Measurements from ENCODE around the gene LAMA3.
A peak's percentile ranks its signal among the peaks of the same experiment; 100 is the strongest.

The LAMA3 gene

DNA sequence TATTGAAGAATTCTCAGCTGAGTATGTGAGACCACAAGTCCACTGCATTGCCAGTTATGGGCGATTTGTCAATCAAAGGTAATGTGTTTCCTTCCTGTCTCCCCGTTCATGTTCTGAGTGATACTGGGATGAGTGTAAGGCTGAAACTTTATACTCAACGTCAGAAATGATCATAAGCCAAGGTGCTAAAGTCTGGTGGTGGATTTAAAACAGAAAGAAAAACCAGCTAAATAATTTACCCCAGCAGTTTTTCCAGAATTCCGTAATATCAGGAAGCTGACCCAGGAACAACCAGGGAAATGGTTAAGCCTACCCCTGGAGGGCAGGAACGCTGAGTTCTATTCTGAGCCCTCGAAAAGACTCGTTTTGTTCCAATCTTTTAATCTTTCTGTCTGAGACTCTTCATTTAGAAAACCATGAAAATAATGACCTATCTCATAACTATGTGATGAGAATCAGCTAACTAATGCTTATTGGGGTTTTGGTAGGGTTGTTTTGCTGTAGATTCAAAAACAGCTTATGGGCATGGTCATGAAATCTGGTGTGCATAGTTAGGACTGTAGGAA lies 149.6 kb downstream of the LAMA3 start:
- DNase-seq: no peak
- no peaks in the 10 kb centered on the region for H3K27me3 ChIP-seq

DNA sequence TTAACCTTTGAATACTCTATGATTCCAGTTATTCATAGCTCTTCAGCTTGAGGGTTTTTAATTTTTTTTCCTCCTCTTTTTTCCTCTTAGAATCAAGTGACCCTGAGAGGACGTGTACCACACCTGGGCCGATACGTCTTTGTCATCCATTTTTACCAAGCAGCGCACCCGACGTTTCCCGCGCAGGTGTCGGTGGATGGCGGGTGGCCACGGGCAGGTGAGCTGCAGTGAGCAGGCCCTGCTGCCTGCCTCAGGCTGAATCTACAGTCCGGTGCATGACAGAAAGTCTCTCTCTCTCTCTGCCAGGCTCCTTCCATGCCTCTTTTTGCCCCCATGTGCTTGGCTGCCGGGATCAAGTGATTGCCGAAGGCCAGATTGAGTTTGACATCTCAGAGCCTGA lies 153.1 kb downstream of the LAMA3 start:
- intact Hi-C loops (cut with DNase I; ENCODE audit: low total_unique reads): no loop called here
- H3K9me3 ChIP-seq: no peaks in the 10 kb centered on the region
- H3K4me1 ChIP-seq: peaks cover 0 to 14% (median 0%) of the 10 kb centered on the region in 4 donors
- DNase-seq: no peak
- H3K27me3 ChIP-seq: no peaks in the 10 kb centered on the region
- TF ChIP-seq, protein P1, sequence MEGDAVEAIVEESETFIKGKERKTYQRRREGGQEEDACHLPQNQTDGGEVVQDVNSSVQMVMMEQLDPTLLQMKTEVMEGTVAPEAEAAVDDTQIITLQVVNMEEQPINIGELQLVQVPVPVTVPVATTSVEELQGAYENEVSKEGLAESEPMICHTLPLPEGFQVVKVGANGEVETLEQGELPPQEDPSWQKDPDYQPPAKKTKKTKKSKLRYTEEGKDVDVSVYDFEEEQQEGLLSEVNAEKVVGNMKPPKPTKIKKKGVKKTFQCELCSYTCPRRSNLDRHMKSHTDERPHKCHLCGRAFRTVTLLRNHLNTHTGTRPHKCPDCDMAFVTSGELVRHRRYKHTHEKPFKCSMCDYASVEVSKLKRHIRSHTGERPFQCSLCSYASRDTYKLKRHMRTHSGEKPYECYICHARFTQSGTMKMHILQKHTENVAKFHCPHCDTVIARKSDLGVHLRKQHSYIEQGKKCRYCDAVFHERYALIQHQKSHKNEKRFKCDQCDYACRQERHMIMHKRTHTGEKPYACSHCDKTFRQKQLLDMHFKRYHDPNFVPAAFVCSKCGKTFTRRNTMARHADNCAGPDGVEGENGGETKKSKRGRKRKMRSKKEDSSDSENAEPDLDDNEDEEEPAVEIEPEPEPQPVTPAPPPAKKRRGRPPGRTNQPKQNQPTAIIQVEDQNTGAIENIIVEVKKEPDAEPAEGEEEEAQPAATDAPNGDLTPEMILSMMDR (IDR thresholded peaks at IDR 0.05): no peak
- H3K36me3 ChIP-seq: peaks cover 0 to 26% (median 22%) of the 10 kb centered on the region in 3 donors
- no peak overlapping the region for H3K27ac ChIP-seq
- no peak overlapping the region for H3K4me3 ChIP-seq

More for the DNA sequence above, 149.6 kb downstream of the LAMA3 start:
- H3K4me1 ChIP-seq: peaks cover 0 to 26% (median 0%) of the 10 kb centered on the region in 4 donors
- H3K27ac ChIP-seq: peak overlapping the region; percentile 53 to 65
- H3K4me3 ChIP-seq: no peak overlapping the region
- TF ChIP-seq, protein P1 (IDR thresholded peaks at IDR 0.05): no peak
- H3K9me3 ChIP-seq: no peaks in the 10 kb centered on the region
- intact Hi-C loops (cut with DNase I; ENCODE audit: low total_unique reads): no loop called here
- H3K36me3 ChIP-seq: peaks cover 0 to 5% (median 0%) of the 10 kb centered on the region in 3 donors

- Histone ChIP-seq H3K27ac (no peak overlapping the region), H3K9me3 (no peaks in the 10 kb centered on the region), H3K36me3 (peaks cover 0 to 34% (median 31%) of the 10 kb centered on the region in 3 donors), H3K4me3 (no peak overlapping the region), H3K4me1 (no peaks in the 10 kb centered on the region), H3K27me3 (no peaks in the 10 kb centered on the region)
- intact Hi-C loops (cut with DNase I; ENCODE audit: low total_unique reads): no loop called here
- TF ChIP-seq, protein P1 (IDR thresholded peaks at IDR 0.05): no peak
- no peak for DNase-seq
Observed at GRCh38 chr18:23844991-23845680, 155.9 kb downstream of the LAMA3 start.

DNA sequence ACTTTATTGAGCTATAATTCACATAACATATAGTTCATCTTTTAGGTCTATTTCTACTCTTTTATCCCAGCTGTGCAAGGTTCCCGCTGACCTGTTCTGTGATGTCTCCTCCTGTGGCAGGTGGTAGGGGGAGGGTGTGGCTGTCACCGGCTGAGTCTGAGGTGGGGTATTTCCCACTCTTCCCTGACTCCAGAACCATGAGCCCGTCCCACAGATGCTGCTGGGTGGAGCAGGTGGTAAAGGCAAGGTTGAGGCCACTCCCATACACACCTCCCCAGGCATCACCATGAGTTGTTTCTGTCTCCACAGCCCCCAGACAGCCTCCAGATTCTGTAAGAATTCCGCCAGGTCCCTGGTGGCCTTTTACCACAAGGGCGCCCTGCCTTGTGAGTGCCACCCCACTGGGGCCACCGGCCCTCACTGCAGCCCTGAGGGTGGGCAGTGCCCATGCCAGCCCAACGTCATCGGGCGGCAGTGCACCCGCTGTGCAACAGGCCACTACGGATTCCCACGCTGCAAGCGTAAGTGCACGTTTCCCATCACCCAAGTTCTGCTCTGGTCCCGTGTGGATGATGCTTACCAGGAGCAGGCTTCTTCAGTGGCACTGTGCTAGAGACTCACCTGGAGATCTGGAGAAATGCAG lies 156.9 kb downstream of the LAMA3 start:
- H3K27ac ChIP-seq: no peak overlapping the region
- no peaks in the 10 kb centered on the region for H3K27me3 ChIP-seq
- intact Hi-C loops (cut with DNase I; ENCODE audit: low total_unique reads): no loop called here
- TF ChIP-seq, protein P1 (IDR thresholded peaks at IDR 0.05): no peak
- H3K4me1 ChIP-seq: no peaks in the 10 kb centered on the region
- H3K9me3 ChIP-seq: no peaks in the 10 kb centered on the region
- DNase-seq: no peak
- H3K36me3 ChIP-seq: peaks cover 0 to 34% (median 31%) of the 10 kb centered on the region in 3 donors
- no peak overlapping the region for H3K4me3 ChIP-seq

DNA sequence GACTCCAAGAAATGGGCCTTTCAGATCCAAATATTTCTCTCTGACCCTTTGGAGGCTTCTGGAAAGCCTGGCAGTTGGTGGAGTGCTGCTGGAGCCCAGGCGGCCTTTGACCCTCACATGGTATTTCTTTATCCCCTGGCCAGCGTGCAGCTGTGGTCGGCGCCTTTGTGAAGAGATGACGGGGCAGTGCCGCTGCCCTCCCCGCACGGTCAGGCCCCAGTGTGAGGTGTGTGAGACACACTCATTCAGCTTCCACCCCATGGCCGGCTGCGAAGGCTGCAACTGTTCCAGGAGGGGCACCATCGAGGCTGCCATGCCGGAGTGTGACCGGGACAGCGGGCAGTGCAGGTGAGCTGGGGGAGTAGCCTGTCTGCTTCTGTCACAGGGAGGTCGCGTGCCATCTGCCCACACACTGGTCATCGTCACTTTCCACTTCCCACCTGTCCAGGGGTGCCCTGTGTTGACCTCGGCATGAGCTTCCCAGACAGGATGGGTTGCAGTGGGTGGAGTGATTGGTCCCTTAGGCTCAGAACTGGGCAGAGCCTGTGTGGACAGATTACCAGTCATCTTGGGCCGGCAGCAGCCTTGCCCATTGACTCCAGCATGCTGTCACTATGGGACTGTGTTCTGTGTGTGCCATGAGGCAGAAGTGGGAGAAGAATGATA lies 158.2 kb downstream of the LAMA3 start:
- H3K27me3 ChIP-seq: no peaks in the 10 kb centered on the region
- H3K36me3 ChIP-seq: peaks cover 0 to 34% (median 28%) of the 10 kb centered on the region in 3 donors
- H3K9me3 ChIP-seq: no peaks in the 10 kb centered on the region
- H3K4me1 ChIP-seq: no peaks in the 10 kb centered on the region
- intact Hi-C loops (cut with DNase I; ENCODE audit: low total_unique reads): no loop called here
- H3K4me3 ChIP-seq: no peak overlapping the region
- H3K27ac ChIP-seq: no peak overlapping the region
- no peak for DNase-seq
- TF ChIP-seq, protein P1 (IDR thresholded peaks at IDR 0.05): no peak
